ENCODE measurements around the gene SPIRE1.

- TF ChIP-seq POLR2A (IDR thresholded peaks at IDR 0.05; ENCODE audit: extremely low read depth, insufficient read length) (no peak), MAX (IDR thresholded peaks at IDR 0.05; ENCODE audit: low read depth, low read length) (no peak)
Measured at GRCh38 chr18:12630136-12630535, 27.8 kb downstream of the SPIRE1 start.

Data from NB4 (cell line).